ENCODE results near the gene CFAP58. TPM values are rescaled to one million over a fixed set of nuclear protein-coding genes. Genes with fewer than 3 reads are reported as not detected.
A peak's percentile ranks its signal among the peaks of the same experiment; 100 is the strongest.

CFAP58 gene
- total RNA-seq, 4 donors from 2014 or later = 0.29 to 2.2 (median 1.3) TPM

GRCh38 chr10:104380336-104380735 lies 26.7 kb downstream of the CFAP58 start:
- DNase-seq = no peak
- TF ChIP-seq CTCF (IDR thresholded peaks at IDR 0.05) = no peak
- TF ChIP-seq POLR2A (IDR thresholded peaks at IDR 0.05) = no peak
- H3K9me3 ChIP-seq = no peaks in the 10 kb centered on the region
- intact Hi-C loops (cut with DNase I; ENCODE audit: low total_unique reads) = no loop called here
- peak overlapping the region; percentile 65 to 69 for H3K27ac ChIP-seq
- no peaks in the 10 kb centered on the region for H3K4me1 ChIP-seq
- H3K4me3 ChIP-seq = no peak overlapping the region
- H3K36me3 ChIP-seq = no peaks in the 10 kb centered on the region
- H3K27me3 ChIP-seq = no peaks in the 10 kb centered on the region

GRCh38 chr10:104387130-104387888 lies 33.7 kb downstream of the CFAP58 start:
- TF ChIP-seq CTCF (IDR thresholded peaks at IDR 0.05) (no peak), POLR2A (IDR thresholded peaks at IDR 0.05) (no peak)
- Histone ChIP-seq H3K4me3 (no peak overlapping the region), H3K36me3 (no peaks in the 10 kb centered on the region), H3K9me3 (no peaks in the 10 kb centered on the region), H3K27ac (no peak overlapping the region), H3K27me3 (no peaks in the 10 kb centered on the region), H3K4me1 (no peaks in the 10 kb centered on the region)
- intact Hi-C loops (cut with DNase I; ENCODE audit: low total_unique reads) = no loop called here
- DNase-seq = no peak

- intact Hi-C loops (cut with DNase I; ENCODE audit: low total_unique reads) = no loop called here
- H3K36me3 ChIP-seq = no peaks in the 10 kb centered on the region
- H3K9me3 ChIP-seq = no peaks in the 10 kb centered on the region
- DNase-seq = no peak
- no peak overlapping the region for H3K4me3 ChIP-seq
- no peak for TF ChIP-seq POLR2A (IDR thresholded peaks at IDR 0.05)
- no peak for TF ChIP-seq CTCF (IDR thresholded peaks at IDR 0.05)
- no peak overlapping the region for H3K27ac ChIP-seq
- H3K4me1 ChIP-seq = no peaks in the 10 kb centered on the region
- no peaks in the 10 kb centered on the region for H3K27me3 ChIP-seq
These were observed 35.2 kb downstream of the CFAP58 start for GRCh38 chr10:104388830-104389229.

GRCh38 chr10:104391150-104391968 lies 37.7 kb downstream of the CFAP58 start:
- intact Hi-C loops (cut with DNase I; ENCODE audit: low total_unique reads) = no loop called here
- no peaks in the 10 kb centered on the region for H3K36me3 ChIP-seq
- H3K27me3 ChIP-seq = no peaks in the 10 kb centered on the region
- TF ChIP-seq CTCF (IDR thresholded peaks at IDR 0.05) (no peak), POLR2A (IDR thresholded peaks at IDR 0.05) (no peak)
- H3K4me3 ChIP-seq = no peak overlapping the region
- H3K9me3 ChIP-seq = no peaks in the 10 kb centered on the region
- H3K4me1 ChIP-seq = no peaks in the 10 kb centered on the region
- no peak for DNase-seq
- no peak overlapping the region for H3K27ac ChIP-seq

- TF ChIP-seq CTCF (IDR thresholded peaks at IDR 0.05) (no peak), POLR2A (IDR thresholded peaks at IDR 0.05) (no peak)
- intact Hi-C loops (cut with DNase I; ENCODE audit: low total_unique reads) = no loop called here
- Histone ChIP-seq H3K4me1 (no peaks in the 10 kb centered on the region), H3K36me3 (no peaks in the 10 kb centered on the region), H3K27me3 (no peaks in the 10 kb centered on the region), H3K27ac (no peak overlapping the region), H3K4me3 (no peak overlapping the region), H3K9me3 (no peaks in the 10 kb centered on the region)
- no peak for DNase-seq
These were observed 38.3 kb downstream of the CFAP58 start for GRCh38 chr10:104391969-104392296.

All from uterus (tissue), 4 donors.